ENCODE data around the gene MRPL55.

The MRPL55 gene

GRCh38 chr1:228143480-228144192, 34.5 kb upstream of the MRPL55 start:
- H3K4me3 ChIP-seq (ENCODE audit: control insufficient read depth, low read depth, low read length): no peak overlapping the region
- DNase-seq (ENCODE audit: low read depth): no peak
- TF ChIP-seq CTCF (IDR thresholded peaks at IDR 0.05; ENCODE audit: control insufficient read depth, insufficient read depth, low read depth, low read length, missing control alignments): no peak

DNA sequence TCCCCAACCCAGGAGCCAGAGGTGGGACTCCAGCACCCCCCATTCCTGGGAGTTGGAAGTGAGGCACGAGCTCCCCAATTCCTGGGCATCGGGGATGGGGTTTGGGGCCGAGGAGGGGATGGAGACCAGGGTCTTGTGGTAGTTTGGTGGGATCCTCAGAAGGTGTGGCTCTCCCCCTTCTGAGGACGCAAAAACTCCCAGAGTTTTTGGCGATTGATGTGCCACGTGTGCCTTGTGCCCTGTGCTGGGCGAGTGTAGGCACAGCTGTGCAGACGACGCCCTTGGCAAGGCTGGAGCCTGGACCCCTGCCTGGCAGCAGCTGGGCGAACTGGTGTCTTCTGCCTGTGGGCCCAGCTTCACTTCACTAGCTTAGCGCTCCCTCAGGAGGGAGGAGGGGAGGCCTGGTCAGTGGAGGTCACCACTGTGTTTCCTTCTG, 33.6 kb upstream of the MRPL55 start:
- no peak for TF ChIP-seq CTCF (IDR thresholded peaks at IDR 0.05; ENCODE audit: control insufficient read depth, insufficient read depth, low read depth, low read length, missing control alignments)
- H3K4me3 ChIP-seq (ENCODE audit: control insufficient read depth, low read depth, low read length): no peak overlapping the region
- DNase-seq (ENCODE audit: low read depth): no peak

GRCh38 chr1:228142155-228142691, 33.1 kb upstream of the MRPL55 start:
- peak overlapping the region; percentile 98 for H3K4me3 ChIP-seq (ENCODE audit: control insufficient read depth, low read depth, low read length)
- DNase-seq (ENCODE audit: low read depth): no peak
- TF ChIP-seq CTCF (IDR thresholded peaks at IDR 0.05; ENCODE audit: control insufficient read depth, insufficient read depth, low read depth, low read length, missing control alignments): no peak

DNA sequence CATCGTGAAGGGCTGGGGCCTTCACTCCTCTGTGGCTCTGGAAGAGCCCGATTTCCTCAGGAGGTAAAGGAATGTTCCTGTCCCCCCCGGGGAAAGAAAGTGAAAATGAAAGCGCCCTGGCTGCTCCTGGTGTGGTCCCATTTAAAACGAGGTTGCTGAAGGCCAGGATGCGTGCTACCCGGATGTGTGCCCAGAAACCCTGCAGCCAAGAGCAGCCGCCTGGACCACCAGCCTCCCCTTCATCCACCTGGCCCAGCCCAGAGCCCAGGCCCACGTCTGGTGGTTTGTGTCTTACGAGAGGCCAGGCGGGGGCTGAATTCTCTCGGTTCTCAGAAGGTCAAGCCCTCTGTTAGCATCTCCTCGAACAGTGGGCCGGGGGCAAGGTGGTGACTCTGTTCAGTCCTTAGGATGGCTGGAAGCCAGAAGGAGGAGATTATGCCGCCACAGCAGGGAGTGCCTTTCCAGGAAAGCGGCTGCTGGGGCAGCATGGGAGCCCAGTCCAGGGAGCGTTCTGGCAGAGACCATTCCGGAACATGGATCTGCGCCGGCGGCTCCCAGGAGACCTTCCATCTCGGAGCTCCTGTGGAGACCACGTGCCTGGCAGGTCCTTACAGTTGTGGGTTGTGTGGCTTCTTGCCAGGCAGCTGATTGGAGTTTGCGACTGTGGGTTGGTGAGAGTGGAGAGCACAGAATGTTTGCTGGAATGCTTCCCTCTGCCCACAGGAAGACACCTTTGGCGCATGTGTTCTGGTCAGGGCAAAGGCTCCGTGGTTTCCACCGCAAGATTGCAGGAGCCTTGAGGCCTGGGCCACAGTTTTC, 32.3 kb upstream of the MRPL55 start:
- H3K4me3 ChIP-seq (ENCODE audit: control insufficient read depth, low read depth, low read length): peak overlapping the region; percentile 98
- no peak for TF ChIP-seq CTCF (IDR thresholded peaks at IDR 0.05; ENCODE audit: control insufficient read depth, insufficient read depth, low read depth, low read length, missing control alignments)
- DNase-seq (ENCODE audit: low read depth): no peak

DNA sequence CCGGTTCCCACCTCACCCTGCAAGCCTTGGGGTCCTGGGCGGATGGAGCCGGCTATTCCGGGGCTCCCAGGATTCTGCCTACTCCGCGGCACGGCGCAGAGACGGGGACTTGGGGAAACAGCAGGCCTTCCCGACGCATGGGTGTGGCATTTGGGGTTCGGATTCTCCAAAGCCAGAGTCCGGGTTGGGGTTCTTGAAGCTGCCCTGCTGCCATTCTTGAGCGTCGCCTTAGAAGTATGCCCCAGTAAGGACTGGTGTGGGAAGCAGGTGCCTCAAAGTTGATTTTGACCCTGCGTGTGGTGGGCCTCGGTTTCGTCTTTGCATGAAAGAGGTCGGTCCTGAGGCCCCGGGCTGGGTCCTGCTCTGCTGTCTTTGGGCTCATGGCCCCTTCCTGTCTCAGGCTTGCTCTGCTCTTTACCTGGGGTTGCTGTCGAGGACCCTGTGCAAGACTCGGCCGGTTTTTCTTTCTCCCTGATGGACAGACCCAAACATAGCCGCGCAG, 31.7 kb upstream of the MRPL55 start:
- H3K4me3 ChIP-seq (ENCODE audit: control insufficient read depth, low read depth, low read length): peak overlapping the region; percentile 98
- no peak for DNase-seq (ENCODE audit: low read depth)
- TF ChIP-seq CTCF (IDR thresholded peaks at IDR 0.05; ENCODE audit: control insufficient read depth, insufficient read depth, low read depth, low read length, missing control alignments): no peak

DNA sequence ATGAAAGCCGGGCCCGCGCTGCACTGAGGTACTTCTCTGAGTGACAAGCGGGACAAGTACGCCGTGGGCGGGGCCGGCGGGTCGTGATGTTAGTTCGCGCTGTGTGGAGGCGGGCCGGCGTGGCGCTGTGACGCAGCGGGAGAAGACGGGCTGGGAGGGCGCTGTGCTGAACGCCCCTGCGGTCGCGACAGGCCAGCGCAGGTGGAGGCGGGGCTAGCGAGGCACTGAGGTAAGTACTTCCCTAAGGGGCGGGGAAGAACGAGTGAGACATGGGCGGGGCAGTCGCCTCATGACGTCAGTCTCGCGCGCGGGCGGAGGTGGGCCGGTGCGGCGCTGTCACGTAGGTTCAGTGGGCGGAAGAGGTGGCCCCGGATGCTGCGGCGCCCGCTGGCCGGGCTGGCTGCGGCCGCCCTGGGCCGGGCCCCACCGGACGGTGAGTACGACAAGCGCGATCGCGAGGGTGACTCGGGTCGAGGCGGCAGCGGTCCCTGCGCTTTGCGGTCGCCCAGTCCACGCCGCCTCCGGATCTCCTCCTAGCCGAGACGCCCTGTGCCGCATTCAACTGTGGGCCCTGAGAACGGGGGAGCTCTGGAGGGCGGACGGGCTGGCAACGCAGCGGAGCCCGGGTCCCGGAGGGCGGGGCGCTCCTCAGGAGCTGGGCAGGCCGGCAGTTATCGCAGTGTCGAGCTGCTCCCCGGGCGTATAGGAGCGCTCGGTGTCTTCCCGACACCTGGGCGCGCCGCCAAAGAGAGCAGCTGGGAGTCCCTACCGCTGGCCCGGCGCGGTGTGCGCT, 31.0 kb upstream of the MRPL55 start, which contains the start of gene GUK1:
Gene GUK1, plus strand, starts transcription at position 349 of the 793 bp plus-strand sequence. Its CDS starts 24 bp downstream, at position 373.
- peak; percentile 95 for DNase-seq (ENCODE audit: low read depth)
- H3K4me3 ChIP-seq (ENCODE audit: control insufficient read depth, low read depth, low read length): peak within 1 kb of the TSS; percentile 98
- TF ChIP-seq CTCF (IDR thresholded peaks at IDR 0.05; ENCODE audit: control insufficient read depth, insufficient read depth, low read depth, low read length, missing control alignments): peak; percentile 15
